SK-N-SH (cell line): ENCODE results near the gene INIP.

Experiments used
- TCF12 ChIP-seq: IDR thresholded peaks from 2 replicates; pipeline ENCODE4 v1.4.0; 2012
- TEAD4 ChIP-seq: IDR thresholded peaks from 2 replicates; pipeline ENCODE4 v1.4.0; 2012; ENCODE audit warnings: mild to moderate bottlenecking, borderline replicate concordance; ENCODE audit not compliant: insufficient read depth
- YY1 ChIP-seq: IDR thresholded peaks from 2 replicates; pipeline ENCODE4 v1.4.0; 2012; ENCODE audit warnings: low read depth, mild to moderate bottlenecking
- TF ChIP-seq, protein P1 (sequence below): IDR thresholded peaks from 2 replicates; pipeline ENCODE4 v1.4.0; 2012; ENCODE audit warnings: low read depth, borderline replicate concordance
- TF ChIP-seq, protein P2 (sequence below): fragments of 200-600 bp; sonication (generic); IDR thresholded peaks from 2 replicates; pipeline ENCODE4 v1.6.1; 2017; ENCODE audit warnings: antibody characterized with exemption, mild to moderate bottlenecking, moderate library complexity
- TF ChIP-seq, protein P3 (sequence below): IDR thresholded peaks from 2 replicates; pipeline ENCODE4 v1.4.0; 2012; ENCODE audit warnings: low read depth

DNA sequence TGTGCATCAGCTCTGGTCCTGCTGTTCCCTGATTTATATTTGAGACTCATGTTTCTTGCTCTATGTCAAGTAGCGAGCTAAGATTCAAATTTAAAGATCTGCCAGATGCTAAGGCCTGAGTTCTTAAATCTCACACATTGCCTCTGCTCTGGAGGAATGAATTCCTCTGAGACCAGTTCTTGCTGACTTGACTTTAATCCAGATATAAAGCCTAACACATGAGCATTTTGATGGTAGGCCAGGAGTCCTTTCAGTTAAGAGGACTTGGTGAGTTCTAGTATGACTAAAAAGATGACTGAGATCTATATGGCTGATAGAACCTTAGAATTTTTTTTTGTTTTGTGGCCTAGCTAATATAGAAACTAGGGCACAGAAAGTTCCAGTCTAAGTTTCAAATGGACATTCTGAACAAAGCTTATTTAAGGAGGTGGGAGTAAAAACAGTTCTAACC lies 1.3 kb upstream of the INIP start:
- TF ChIP-seq, protein P1, sequence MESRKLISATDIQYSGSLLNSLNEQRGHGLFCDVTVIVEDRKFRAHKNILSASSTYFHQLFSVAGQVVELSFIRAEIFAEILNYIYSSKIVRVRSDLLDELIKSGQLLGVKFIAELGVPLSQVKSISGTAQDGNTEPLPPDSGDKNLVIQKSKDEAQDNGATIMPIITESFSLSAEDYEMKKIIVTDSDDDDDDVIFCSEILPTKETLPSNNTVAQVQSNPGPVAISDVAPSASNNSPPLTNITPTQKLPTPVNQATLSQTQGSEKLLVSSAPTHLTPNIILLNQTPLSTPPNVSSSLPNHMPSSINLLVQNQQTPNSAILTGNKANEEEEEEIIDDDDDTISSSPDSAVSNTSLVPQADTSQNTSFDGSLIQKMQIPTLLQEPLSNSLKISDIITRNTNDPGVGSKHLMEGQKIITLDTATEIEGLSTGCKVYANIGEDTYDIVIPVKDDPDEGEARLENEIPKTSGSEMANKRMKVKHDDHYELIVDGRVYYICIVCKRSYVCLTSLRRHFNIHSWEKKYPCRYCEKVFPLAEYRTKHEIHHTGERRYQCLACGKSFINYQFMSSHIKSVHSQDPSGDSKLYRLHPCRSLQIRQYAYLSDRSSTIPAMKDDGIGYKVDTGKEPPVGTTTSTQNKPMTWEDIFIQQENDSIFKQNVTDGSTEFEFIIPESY, result no peak
- TF ChIP-seq YY1 (no peak), TCF12 (no peak), TEAD4 (no peak)
- TF ChIP-seq, protein P2, sequence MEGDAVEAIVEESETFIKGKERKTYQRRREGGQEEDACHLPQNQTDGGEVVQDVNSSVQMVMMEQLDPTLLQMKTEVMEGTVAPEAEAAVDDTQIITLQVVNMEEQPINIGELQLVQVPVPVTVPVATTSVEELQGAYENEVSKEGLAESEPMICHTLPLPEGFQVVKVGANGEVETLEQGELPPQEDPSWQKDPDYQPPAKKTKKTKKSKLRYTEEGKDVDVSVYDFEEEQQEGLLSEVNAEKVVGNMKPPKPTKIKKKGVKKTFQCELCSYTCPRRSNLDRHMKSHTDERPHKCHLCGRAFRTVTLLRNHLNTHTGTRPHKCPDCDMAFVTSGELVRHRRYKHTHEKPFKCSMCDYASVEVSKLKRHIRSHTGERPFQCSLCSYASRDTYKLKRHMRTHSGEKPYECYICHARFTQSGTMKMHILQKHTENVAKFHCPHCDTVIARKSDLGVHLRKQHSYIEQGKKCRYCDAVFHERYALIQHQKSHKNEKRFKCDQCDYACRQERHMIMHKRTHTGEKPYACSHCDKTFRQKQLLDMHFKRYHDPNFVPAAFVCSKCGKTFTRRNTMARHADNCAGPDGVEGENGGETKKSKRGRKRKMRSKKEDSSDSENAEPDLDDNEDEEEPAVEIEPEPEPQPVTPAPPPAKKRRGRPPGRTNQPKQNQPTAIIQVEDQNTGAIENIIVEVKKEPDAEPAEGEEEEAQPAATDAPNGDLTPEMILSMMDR, result no peak
- TF ChIP-seq, protein P3, sequence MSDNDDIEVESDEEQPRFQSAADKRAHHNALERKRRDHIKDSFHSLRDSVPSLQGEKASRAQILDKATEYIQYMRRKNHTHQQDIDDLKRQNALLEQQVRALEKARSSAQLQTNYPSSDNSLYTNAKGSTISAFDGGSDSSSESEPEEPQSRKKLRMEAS, result no peak
